NCI-H345 (cell line): ENCODE results near the gene TMTC1.
"Not testable (repeated sequence)": the region's sequence is repeated elsewhere in the genome, so short reads cannot be mapped to it uniquely, and the experiment has no call there.

Experiments
- DNase-seq: peaks from one replicate; lab custom pipeline; 2025; lab: John Stamatoyannopoulos, UW

The TMTC1 gene

GRCh38 chr12:29569132-29569757, 214.5 kb downstream of the TMTC1 start:
- DNase-seq, result no peak

DNA sequence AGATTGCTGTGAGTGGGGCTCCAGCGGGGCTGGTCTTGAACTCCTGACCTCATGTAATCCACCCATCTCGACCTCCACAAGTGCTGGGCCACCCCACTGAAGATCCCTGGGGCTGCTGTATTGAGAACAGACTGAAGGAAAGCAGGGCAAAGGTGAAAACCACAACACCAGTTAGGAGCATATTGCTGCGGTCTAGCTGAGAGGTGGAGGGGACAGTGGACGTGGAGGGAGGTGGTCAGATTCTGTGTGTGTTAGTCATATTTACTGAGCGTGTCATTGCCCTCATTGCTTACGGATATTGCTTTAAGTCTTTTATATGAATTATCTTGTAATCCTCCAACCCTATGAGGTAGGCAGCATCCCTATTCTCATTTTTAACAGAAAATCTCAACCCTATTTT, 217.3 kb downstream of the TMTC1 start:
- DNase-seq, result no peak

DNA sequence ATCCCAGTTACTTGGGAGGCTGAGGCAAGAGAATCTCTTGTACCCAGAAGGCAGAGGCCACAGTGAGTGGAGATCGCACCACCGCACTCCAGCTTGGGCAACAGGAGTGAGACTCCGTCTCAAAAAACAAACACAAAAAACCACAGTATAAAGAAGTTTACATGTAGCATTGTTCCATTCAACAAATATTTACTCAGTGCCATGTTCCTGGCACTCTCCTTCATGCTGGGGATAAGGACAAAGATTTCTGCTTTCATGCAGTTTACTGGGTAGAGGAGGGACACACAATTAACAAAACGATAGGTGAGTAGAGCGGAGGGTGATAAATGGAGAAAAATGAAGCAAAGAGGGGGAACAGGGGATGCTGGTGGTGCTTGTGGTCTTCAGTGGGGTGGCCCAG, 218.0 kb downstream of the TMTC1 start:
- peak; percentile 49 for DNase-seq

GRCh38 chr12:29564925-29565324, 218.8 kb downstream of the TMTC1 start:
- no peak for DNase-seq

GRCh38 chr12:29563636-29564035, 220.1 kb downstream of the TMTC1 start:
- no peak for DNase-seq

DNA sequence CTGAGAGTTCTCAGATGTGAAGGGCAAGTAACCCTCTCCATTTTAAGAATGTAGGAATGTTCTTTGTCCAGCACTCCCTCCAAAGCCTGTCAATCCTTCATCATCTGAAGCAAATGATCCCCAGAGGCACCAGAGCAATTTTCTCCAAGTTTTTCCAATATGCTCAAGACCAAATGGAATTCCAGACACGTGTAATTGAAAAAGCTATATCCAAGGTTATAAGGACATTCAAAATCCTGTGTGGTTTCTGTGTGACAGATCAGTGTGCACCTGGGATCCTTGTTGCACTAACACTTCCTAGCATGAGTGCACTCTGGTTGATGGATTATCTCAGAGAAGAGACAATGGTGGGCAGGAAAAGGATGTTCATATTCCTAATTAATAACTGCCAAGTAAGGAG, 220.7 kb downstream of the TMTC1 start:
- DNase-seq, result no peak

DNA sequence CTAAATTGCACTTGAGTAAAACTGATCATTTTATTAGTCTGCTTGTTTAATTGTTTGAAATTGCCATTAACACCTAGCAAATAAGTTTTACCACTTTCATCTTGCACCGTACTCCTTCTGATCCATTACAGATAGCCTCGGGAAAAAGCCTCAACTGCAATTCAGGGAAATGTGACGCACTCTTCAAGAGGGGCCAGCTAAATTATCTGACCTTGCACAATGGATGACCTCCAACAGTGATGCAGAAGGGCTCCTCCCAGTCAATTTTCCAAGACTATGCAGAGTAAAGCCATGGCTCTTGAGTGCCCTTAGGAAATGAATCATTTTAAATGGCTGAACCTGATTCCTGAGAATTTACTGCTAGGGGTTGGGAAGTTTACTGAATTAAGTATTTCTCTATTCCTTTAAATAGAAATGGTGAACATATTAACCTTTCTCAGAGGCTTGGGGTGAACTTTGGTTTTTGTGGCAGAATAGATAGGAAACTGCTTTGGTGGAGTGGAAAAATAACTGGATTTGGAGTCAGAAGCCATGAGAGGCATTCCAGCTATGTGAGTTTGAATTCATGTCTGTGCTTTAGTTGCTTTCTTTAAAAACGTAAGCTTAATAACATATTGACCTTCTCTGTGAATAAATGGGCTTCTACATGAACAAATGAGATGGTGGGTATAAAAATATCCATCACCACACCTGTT, 221.5 kb downstream of the TMTC1 start:
- DNase-seq, result no peak

DNA sequence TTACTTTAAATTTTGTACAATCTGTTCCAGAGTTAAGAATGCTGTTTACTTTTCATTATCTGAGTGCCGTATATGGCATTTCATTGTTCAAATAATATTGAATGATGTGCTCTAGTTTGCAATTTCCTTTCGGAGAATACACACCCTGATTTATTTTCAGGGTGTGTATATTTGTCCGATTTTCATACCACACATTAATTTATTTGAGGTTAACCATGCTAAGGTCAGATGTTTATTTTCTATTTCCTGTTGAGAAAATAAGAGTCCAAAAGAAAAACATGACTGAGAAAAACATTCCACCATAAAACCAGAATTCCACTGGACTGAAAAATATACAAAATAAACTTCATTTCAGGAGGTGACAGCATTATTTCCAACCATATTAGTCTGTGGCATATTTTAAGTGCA, 222.1 kb downstream of the TMTC1 start:
- no peak for DNase-seq

GRCh38 chr12:29559198-29559597, 224.5 kb downstream of the TMTC1 start:
- no peak for DNase-seq

- no peak for DNase-seq
Measured at GRCh38 chr12:29556363-29556762, 227.4 kb downstream of the TMTC1 start.

- not testable (repeated sequence) for DNase-seq
Measured at GRCh38 chr12:29555451-29555850, 228.3 kb downstream of the TMTC1 start.

- no peak for DNase-seq
Measured at GRCh38 chr12:29552994-29553748, 230.6 kb downstream of the TMTC1 start.

GRCh38 chr12:29552324-29552927, 231.3 kb downstream of the TMTC1 start:
- peak; percentile 58 for DNase-seq

DNA sequence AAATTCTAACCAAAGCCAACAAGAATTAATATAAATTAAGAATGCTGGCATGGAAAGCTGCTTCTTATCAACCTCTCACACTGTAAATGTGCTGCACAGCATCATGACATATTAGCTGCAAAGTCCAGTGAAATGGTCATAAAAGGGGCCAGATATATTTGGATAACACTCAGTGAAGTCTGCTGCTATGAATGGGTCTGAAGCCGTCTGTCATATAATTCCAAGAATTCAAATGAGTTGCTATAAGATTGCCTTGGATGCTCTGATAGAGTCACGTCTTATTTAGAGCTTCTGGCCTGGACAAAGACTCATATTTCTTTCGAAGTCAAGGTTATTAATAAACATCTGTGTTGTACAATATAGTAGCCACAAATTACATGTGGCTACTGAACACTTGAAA, 231.9 kb downstream of the TMTC1 start:
- no peak for DNase-seq

- no peak for DNase-seq
Measured at GRCh38 chr12:29547864-29548263, 235.9 kb downstream of the TMTC1 start.

GRCh38 chr12:29547151-29547632, 236.6 kb downstream of the TMTC1 start:
- no peak for DNase-seq

GRCh38 chr12:29546000-29546399, 237.7 kb downstream of the TMTC1 start:
- no peak for DNase-seq

GRCh38 chr12:29545102-29545467, 238.7 kb downstream of the TMTC1 start:
- no peak for DNase-seq

DNA sequence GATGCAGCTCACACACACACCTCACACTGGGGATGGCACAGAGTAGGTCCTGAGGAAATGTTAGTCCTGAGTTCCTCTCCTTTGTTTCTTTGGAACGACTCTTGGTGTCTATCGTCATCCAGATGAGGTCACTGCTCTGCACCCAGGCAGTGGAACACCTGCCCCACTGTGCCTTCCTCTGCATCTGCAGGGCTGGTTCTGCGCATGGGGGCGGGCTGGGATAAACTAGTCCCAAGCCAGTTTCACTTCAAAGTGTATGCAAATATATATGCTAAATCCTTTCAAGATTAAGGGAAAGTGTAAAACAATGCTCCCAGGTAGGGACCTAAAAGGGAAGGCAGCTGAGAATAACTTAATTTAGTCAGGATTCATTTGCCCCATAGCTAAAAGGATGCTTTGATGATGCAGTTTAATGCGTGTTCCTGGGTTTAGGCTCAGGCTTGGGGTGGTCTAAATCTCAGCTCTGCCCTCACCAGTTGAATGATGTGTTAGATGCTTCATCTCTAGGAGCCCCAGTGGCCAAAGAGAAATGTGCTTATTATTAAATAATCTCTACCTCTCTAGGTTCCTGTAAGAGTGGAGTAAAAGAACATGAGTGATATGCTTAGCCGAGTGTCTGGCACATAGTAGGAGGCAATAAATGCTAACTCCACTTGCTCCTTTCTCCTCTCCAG, 239.2 kb downstream of the TMTC1 start:
- DNase-seq, result no peak

- no peak for DNase-seq
Measured at GRCh38 chr12:29543036-29543435, 240.7 kb downstream of the TMTC1 start.

DNA sequence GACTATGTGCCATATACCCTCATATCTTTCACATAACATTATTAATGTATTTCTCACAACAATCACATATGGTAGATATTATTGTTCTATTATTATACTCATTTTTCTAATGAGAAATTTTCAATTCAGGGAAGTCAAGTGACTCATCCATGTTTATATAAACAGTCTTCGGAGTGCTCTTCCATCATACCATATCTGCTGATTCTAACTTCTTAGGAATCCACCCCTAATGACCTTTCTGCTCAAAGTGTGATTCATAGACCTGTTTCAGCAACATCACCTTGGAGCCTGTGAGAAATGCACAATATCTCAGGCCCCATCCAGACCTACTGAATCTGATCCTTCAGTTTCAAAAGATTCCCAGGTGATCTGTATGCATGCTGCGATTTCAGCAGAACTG, 246.4 kb downstream of the TMTC1 start:
- DNase-seq, result no peak

DNA sequence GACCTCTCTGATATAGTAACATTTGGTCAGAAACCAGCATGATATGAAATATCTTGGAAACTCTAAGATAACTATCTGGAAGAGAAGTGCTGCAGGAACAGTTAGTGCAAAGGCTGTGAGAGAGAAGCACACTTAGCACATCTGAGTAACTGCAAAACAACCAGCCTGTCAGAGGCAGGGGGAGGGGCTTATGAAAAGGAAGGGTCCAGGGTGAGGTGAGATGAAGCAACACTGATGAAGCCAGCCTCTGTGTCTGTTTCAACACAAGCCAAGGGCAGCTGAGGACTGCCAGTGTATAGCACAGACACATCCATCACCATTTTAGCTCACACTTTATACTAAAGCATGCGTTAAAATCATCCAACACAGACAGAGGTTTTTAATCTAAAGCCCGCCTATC, 248.8 kb downstream of the TMTC1 start:
- DNase-seq, result no peak
